Measurements from ENCODE around the gene UBE2J1.
A peak's percentile ranks its signal among the peaks of the same experiment; 100 is the strongest.

UBE2J1 gene

GRCh38 chr6:89301586-89302194, 50.8 kb downstream of the UBE2J1 start:
- Histone ChIP-seq H3K36me3 (ENCODE audit: insufficient read depth, low read length) (no peaks in the 10 kb centered on the region; the same call in 1 of the 2 replicates), H3K9me2 (ENCODE audit: low read depth, low read length) (no peaks in the 10 kb centered on the region), H2AFZ (ENCODE audit: low read length) (no peak overlapping the region), H4K20me1 (ENCODE audit: insufficient read depth, low read length) (no peaks in the 10 kb centered on the region), H3K27ac (ENCODE audit: low read depth, low read length, poor library complexity, severe bottlenecking) (no peak overlapping the region), H3K27me3 (ENCODE audit: insufficient read depth, low read length) (no peaks in the 10 kb centered on the region), H3K4me3 (ENCODE audit: low read depth, low read length, poor library complexity, severe bottlenecking) (no peak overlapping the region), H3K9me3 (ENCODE audit: low read length) (peaks cover 3% of the 10 kb centered on the region; the same call in 1 of the 2 replicates), H3K4me2 (ENCODE audit: low read length) (no peak overlapping the region), H3F3A (ENCODE audit: insufficient read depth, low read length) (no peaks in the 10 kb centered on the region), H3K79me2 (ENCODE audit: insufficient read depth, low read length) (no peaks in the 10 kb centered on the region), H3K9ac (ENCODE audit: low read length) (no peak overlapping the region), H3K4me1 (ENCODE audit: insufficient read depth, low read length, severe bottlenecking) (peaks cover 15% of the 10 kb centered on the region)
- TF ChIP-seq EZH2 (IDR thresholded peaks at IDR 0.05; ENCODE audit: borderline replicate concordance, low read length) (no peak), CTCF (IDR thresholded peaks at IDR 0.05; ENCODE audit: low read length) (no peak)

GRCh38 chr6:89299466-89299850, 53.1 kb downstream of the UBE2J1 start:
- H3K4me1 ChIP-seq (ENCODE audit: insufficient read depth, low read length, severe bottlenecking): peaks cover 15% of the 10 kb centered on the region
- H3K36me3 ChIP-seq (ENCODE audit: insufficient read depth, low read length): no peaks in the 10 kb centered on the region; the same call in 1 of the 2 replicates
- TF ChIP-seq CTCF (IDR thresholded peaks at IDR 0.05; ENCODE audit: low read length) (peak; percentile 30; the same call in 1 of the 2 replicates), EZH2 (IDR thresholded peaks at IDR 0.05; ENCODE audit: borderline replicate concordance, low read length) (no peak)
- no peak overlapping the region for H3K4me3 ChIP-seq (ENCODE audit: low read depth, low read length, poor library complexity, severe bottlenecking)
- no peak overlapping the region for H3K27ac ChIP-seq (ENCODE audit: low read depth, low read length, poor library complexity, severe bottlenecking)
- H2AFZ ChIP-seq (ENCODE audit: low read length): no peak overlapping the region
- no peaks in the 10 kb centered on the region for H3F3A ChIP-seq (ENCODE audit: insufficient read depth, low read length)
- no peaks in the 10 kb centered on the region for H3K9me2 ChIP-seq (ENCODE audit: low read depth, low read length)
- H3K27me3 ChIP-seq (ENCODE audit: insufficient read depth, low read length): no peaks in the 10 kb centered on the region
- no peak overlapping the region for H3K4me2 ChIP-seq (ENCODE audit: low read length)
- H3K79me2 ChIP-seq (ENCODE audit: insufficient read depth, low read length): no peaks in the 10 kb centered on the region
- H4K20me1 ChIP-seq (ENCODE audit: insufficient read depth, low read length): no peaks in the 10 kb centered on the region
- H3K9ac ChIP-seq (ENCODE audit: low read length): no peak overlapping the region
- H3K9me3 ChIP-seq (ENCODE audit: low read length): peaks cover 3% of the 10 kb centered on the region; the same call in 1 of the 2 replicates

GRCh38 chr6:89298680-89299465, 53.6 kb downstream of the UBE2J1 start:
- Histone ChIP-seq H2AFZ (ENCODE audit: low read length) (no peak overlapping the region), H3K9ac (ENCODE audit: low read length) (no peak overlapping the region), H3K9me3 (ENCODE audit: low read length) (peaks cover 3% of the 10 kb centered on the region; the same call in 1 of the 2 replicates), H3K4me2 (ENCODE audit: low read length) (no peak overlapping the region), H3K9me2 (ENCODE audit: low read depth, low read length) (no peaks in the 10 kb centered on the region), H3K27ac (ENCODE audit: low read depth, low read length, poor library complexity, severe bottlenecking) (no peak overlapping the region), H3F3A (ENCODE audit: insufficient read depth, low read length) (no peaks in the 10 kb centered on the region), H3K79me2 (ENCODE audit: insufficient read depth, low read length) (no peaks in the 10 kb centered on the region), H3K27me3 (ENCODE audit: insufficient read depth, low read length) (no peaks in the 10 kb centered on the region), H4K20me1 (ENCODE audit: insufficient read depth, low read length) (no peaks in the 10 kb centered on the region), H3K4me1 (ENCODE audit: insufficient read depth, low read length, severe bottlenecking) (peaks cover 15% of the 10 kb centered on the region), H3K4me3 (ENCODE audit: low read depth, low read length, poor library complexity, severe bottlenecking) (no peak overlapping the region), H3K36me3 (ENCODE audit: insufficient read depth, low read length) (no peaks in the 10 kb centered on the region; the same call in 1 of the 2 replicates)
- TF ChIP-seq EZH2 (IDR thresholded peaks at IDR 0.05; ENCODE audit: borderline replicate concordance, low read length): no peak
- TF ChIP-seq CTCF (IDR thresholded peaks at IDR 0.05; ENCODE audit: low read length): no peak
